Superior temporal gyrus (tissue), 1 donor: ENCODE data around the gene FGD5.

Experiments
- DNase-seq: peaks from one replicate; pipeline ENCODE4 v3.0.0-alpha.2; 2016; ENCODE audit errors: extremely low spot score

FGD5 gene, protein sequence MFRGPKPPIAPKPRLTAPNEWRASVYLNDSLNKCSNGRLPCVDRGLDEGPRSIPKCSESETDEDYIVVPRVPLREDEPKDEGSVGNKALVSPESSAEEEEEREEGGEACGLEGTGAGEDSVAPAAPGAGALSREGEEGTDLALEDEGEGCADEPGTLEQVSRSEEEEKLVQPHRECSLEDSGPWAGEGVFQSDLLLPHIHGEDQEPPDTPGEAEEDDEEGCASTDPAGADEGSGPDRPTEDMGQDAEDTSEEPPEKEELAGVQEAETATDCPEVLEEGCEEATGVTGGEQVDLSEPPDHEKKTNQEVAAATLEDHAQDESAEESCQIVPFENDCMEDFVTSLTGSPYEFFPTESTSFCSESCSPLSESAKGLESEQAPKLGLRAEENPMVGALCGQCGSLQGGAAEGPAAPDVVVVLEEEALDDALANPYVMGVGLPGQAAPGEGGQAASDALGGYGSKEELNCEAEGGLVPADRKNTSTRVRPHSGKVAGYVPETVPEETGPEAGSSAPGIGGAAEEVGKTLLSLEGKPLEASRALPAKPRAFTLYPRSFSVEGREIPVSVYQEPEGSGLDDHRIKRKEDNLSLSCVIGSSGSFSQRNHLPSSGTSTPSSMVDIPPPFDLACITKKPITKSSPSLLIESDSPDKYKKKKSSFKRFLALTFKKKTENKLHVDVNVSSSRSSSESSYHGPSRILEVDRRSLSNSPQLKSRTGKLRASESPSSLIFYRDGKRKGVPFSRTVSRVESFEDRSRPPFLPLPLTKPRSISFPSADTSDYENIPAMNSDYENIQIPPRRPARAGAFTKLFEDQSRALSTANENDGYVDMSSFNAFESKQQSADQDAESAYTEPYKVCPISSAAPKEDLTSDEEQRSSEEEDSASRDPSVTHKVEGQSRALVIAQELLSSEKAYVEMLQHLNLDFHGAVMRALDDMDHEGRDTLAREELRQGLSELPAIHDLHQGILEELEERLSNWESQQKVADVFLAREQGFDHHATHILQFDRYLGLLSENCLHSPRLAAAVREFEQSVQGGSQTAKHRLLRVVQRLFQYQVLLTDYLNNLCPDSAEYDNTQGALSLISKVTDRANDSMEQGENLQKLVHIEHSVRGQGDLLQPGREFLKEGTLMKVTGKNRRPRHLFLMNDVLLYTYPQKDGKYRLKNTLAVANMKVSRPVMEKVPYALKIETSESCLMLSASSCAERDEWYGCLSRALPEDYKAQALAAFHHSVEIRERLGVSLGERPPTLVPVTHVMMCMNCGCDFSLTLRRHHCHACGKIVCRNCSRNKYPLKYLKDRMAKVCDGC (N-terminal part only)

DNA sequence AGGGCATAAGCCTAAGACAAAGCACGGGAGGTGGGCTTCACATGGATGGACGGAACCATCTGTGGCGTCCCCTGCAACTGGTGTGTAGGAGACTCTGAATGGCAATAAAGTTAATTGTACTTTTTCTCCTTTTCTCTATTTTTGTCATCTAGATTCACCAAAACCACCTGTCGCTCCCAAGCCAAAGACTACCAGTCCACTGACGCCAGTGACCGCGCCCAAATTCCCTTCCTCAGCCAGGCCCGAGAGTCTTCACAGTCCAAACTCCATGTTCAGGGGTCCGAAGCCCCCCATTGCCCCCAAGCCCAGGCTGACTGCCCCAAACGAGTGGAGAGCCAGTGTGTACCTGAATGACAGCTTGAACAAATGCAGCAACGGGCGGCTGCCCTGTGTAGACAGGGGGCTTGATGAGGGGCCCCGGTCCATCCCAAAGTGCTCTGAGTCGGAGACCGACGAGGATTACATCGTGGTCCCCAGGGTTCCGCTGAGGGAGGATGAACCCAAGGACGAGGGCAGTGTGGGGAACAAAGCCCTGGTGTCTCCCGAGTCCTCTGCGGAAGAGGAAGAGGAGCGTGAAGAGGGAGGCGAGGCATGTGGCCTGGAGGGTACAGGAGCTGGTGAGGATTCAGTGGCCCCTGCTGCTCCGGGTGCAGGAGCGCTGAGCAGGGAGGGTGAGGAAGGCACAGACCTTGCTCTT is at the start of gene FGD5:
TSS of gene FGD5 (plus strand) at position 159 of the 697 bp plus-strand sequence. CDS start at position 269, 110 bp downstream.
- no peak for DNase-seq

DNA sequence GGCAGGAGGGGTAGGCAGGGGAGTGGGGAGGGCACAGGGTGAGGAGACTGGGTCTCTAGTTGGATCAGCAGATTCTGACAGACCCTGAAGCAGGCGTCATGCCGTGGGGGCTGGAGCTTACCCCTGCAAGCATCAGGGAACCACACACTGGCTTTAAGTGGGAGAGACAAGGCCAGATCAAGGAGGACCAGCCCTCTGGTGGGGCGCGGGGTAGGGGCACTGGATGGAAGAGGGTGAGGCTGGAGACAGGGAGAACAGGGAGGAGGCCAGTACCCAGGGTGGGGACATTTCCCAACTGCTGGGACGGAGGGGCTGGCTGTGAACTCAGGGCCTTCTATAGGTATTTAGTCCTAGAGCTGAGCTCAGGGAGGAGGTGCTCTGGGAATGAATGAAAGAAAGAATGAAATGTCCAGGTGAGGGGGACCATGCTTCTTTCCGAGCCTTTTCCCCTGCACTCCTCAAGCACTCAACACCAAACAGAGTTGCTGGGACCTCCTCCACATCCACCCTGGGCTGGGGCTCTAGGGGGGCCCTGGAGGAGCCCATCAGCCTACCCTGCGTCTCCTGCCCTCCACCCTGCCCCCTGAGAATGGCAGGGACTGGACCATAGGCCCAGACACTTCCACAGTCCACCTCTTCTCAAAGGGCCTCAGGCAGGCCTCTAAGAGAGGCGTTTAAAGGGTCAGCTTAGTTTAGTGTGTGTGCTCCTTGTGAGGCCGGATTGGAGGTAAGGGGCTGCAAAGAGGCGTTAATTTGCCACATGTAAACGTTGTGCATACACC is 49.0 kb upstream of the FGD5 start:
- no peak for DNase-seq

DNA sequence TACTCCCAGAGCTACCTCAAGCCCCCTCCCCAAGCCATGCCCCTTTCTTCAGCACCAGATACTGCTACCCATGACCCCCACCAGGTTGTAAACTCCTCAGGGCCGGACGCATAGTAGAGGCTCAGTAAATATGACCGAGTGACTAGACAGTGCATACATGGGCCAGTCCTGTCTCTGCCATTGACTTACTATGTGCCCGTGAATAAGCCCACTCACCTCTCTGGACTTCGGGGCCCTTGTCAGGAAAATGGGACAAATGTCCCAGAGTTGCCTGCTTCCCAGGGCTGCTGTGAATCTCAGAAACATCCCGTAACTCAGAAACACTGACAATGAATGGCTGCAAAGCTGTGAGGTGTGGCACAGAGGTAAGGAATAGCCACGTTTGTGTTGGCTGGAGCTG is 48.2 kb upstream of the FGD5 start:
- DNase-seq = no peak

DNA sequence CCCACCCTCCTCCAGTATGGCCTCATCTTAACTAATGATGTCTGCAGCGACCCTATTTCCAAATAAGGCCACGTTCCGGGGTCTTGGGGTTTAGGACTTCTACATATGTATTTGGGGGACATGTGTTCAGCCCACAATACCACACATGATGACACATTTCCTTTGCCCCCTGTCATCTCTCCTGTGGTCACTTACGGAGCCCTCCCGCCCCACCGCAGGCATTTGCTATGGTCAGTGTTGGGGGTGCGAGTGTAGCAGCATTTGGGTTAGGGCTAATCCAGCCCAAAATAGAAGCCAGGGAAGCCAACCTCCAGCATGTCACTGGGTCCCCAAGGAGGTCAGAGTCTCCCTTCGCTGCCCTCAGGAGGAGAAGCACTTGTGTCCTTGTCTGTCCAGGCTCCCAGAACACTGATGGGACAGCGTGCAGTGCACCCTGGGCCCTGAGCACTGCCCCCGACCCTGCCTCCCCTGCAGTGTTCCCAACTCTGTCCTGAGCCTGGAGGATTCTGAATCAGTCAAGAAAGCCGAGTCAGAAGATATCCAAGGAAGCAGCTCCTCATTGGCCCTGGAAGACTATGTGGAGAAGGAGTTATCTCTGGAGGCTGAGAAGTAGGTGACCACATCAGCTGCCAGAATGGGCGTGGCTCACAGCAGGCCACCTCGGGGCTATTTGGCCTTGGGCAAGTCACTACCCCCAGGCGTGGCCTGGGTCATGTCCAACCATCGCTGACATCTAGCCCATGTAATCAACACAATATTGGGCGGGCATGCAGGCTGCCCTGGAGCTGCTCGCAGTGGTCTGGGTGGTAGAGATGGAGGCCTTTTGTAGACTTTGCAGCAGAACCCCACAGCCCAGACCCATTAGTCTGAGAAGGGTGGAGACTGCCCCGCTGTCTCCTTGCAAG is 46.9 kb upstream of the FGD5 start:
- DNase-seq = no peak

DNA sequence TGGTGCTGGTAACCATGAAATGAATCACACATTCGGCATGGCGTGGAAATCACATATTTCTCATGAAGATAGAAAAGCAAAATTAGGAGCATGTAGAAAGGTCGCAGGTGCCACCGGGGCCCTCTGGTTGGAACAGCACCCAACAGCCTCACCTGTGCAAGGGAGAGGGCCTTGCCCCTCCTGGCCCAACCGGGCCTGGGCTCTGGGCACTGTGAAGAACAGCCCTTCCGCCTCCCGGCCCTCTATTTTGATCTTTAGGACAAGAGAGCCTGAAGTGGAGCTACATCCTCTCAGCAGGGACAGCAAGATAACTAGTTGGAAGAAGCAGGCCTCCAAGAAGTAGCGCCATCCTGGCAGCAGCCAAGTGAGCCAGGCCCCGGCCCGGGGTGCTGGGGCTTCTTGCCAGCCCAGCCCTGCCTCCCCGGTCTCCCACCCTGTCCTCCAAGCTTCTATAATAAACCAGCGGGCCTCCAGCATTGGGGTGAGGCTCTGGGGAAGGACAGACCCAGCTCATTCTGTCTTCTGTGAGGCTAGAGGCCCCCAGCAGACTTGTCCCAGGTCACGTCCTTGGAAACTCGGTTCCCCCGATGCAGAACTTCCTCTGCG is 46.1 kb upstream of the FGD5 start:
- no peak for DNase-seq

DNA sequence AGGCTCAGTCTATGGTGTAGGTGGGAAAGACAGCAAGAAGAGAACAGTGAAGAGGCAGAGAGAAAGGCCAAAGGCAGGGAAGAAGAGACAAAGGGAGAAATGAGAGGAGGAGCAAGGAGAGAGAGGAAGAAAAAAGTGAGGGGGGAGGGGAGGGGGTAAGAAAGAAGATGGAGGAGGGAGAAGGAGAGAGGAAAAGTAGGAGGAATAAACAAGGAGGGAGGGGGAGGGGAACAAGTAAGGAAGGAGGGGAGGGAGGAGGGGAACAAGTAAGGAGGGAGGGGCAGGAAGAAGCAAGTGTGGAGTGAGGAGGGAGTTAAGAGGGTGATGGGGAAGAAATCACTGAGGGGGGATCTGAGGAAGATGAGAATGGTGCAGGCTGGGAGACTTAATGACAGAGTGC is 45.5 kb upstream of the FGD5 start:
- no peak for DNase-seq

DNA sequence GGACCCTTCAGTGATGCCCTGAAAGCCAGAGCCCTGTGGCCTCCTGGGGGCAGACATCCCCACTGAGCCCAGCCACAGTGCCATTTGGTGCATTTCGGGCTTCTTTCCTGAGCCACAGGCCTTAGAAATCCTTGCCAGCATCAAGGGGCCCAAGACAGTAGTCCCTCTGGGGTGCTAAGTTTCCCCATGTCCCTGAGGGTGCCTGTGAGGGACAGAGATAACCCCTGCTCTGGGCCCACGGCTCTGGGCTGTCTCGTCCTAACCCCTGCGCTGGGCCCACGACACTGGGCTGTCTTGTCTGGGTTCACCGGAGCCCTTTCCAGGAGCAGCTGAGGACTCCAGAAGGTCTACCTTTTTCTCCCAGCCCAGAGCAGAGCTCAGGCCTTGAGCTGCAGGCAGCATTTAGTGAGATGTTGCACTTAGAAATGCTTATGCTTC is 45.1 kb upstream of the FGD5 start:
- no peak for DNase-seq

DNA sequence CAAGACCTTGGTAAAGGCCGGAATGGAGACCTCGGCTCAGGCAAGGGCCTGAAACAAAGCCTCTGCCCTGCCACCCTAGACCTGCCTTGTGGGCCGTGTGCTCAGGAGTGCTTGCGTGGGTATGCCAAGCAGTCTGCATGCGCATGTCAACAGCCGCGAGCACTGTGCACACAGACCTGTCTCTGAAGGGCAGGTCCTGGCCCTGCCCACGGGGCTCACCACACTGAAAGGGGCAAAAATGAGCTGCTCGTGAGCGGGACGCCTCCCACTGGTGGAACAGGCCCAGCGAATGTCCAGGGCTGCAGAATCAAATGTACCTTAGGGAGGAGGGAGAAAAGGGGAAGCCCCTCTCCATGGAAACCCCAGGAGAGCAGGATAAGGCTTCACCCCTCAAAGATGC is 44.3 kb upstream of the FGD5 start:
- DNase-seq = no peak

DNA sequence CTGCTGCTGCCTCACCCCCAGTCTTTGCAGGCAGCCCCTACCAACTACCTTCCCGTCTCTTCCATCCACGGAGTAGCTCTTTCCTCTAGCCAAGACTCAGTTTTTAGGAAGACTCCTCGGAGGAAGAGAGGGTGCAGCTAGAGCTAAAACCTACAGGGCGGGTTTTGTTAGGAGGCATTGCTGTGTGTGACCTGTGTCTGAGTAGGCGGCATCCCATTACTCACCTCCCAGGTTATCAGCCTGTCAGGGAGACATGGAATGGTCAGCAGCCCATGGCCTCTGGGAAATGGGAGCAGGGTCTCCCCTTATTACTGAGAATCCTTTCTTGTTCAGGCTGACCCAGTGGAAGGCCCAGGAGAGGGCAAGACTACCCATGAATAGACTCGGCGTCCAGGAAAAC is 43.8 kb upstream of the FGD5 start:
- no peak for DNase-seq

DNA sequence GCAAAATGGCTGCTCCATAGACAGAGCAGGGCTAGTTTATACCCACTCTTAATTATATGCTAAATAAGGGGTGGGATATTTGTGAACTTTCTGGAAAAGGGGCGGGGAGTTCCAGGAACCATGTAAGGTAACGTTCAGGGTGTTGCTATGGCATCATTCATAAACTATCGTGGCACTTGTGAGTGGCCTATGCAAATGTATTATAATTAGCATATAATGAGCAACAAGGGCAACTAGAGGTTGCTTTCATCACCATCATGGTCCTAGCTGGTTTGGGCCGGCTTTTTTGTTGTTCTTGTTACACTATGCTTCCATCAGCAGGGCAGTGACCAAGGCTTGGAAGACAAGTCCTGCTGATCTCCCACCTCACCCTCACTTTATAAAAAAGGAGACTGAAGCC is 43.2 kb upstream of the FGD5 start:
- no peak for DNase-seq

DNA sequence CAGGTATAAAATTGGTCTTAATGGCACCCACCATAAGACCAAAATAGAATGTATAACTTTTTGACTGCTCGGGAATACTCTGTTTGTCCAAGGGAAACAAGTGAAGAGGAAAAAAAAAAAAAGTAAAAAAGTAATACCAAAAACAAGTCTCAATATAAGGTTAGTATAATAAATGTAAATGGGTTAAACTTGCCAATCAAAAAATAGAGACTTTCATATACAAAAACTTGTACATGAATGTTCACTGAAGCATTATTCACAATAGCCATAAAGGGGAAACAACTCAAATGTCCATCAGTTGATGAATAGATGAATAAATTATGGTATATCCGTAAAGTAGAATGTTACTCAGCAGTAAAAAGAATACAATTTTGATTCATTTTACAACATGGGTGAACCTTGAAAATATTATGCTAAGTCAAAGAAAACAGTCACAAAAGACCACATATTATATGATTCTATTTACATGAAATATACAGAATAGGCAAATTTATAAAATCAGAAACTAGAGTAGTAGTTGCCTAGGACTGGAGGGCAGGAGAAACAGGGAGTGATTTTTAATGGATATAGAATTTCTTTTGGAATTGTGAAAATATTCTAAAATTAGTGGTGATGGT is 39.6 kb upstream of the FGD5 start:
- no peak for DNase-seq

DNA sequence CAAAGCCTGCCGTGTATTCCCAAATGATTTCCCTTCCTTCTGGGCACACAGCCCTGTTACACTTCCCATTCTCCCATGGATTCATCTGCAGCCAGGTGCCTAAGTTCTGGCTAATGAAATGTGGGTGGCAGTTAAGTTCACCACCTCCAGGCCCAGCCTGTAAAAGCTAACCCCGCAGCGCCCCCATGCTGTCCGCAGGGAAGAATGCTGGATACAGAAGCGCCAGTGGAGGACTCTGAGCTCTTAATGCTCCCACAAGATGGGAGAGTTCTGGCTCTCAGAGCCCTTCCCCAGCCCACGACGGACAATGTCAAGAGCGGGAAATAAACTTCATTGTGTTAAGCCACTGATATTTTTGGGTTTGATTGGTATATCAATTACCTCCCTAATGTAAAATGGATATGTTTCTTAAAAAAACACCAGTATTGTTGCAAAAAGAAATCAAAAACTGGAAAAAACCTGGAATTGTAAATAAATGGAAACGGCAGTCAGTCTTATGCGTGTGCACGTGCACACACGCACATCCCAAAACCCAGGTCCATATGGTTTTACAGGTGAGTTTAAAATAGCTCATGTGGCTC is 37.7 kb upstream of the FGD5 start:
- no peak for DNase-seq

DNA sequence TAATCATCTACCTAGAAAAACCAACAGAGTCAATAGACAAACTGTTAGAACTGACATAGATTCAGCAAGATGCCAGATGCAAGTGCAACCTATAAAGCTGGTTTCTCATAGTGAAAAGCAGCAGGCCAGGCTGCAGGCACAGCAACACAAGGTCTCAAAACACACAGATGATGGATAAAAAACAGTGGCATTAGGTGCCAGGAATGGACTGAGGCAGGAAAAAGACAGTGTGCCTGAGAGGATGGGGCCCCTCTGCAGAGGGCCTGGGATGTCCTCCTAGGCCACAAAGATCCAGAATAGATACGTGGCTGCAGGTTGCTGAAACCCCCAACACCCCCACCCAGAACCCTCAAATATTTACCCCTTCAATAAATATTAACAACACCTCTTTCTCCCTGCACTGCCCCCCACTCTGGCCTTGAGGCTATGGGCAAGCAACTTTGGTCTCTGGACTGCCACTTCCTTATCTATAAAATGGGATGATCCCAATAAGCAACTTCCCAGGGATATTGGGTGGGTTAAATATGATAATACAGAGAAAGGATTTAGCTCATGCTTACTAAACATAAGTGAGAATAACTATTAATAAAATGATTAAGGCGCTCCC is 35.2 kb upstream of the FGD5 start:
- DNase-seq = no peak

DNA sequence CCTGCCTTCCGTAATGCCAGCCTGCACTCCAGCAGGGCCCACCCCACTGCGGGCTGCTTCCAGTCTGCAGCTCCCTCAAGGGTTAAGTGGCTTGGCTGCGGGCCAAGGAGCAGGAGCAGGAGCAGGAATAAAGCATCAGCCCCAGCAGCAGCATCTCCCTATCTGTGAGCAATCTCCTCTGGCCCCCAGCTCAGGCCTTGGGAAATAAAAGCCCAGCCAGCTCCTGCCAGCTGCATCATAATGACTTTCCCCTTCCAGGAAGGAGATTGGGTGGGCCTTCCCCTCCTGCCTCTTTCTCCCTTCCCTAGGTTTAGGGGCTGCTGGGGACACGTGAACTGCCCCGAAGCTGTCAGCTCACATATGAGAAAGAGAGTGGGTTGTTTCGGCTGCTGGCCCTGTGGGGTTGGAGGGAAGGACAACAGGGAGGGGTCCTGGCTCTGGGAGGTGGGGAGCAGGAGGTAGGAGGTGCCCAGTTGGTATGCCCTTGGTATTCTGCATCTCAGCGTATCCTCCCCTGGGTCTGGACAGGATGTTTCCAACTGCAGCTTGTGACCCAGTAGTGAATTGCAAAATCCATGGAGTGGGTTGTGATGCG is 34.6 kb upstream of the FGD5 start:
- no peak for DNase-seq

DNA sequence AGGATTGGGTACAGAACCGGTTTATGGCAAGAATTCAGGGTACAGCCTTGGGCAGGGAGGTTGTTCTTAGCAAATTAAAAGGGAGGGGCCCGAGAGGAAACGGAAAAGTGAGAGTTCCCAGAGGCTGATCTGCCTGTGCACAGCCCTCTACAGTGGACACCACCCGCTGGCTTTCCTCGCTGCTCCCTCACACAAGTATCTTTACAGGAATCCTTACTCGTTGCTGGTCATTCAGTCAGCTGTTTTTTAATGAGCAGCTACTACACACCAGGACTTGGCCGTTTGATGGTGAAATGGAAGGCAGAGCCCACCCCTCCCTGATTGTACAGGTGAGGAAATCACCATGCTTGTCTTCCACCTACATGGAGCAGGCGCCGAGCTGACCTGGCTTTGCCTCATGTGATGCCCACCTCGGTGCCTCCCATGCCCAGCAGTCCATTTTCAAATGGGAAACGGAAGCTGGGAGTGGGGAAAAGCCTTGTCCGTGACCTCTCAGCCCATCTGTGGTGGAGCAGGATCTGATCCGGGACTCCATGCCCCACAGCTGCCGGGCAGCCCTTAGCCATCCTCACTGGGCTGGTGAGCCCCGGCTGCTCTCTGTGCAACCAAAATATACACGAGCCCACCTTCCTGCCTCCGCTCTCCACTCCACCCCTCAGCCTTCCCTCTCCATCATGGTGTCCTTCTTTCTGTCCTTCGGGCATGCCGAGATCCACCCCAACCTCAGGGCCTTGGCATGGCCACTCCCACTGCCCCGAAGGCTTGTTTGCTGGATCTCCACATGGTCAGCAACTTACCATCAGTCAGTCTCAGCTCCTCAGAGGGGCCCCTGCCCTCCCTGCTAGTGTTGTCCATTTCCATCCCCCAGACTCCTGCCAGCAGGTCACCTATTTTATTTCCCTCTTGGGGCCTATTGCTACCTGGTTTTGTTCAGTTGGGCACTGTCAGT is 33.3 kb upstream of the FGD5 start:
- no peak for DNase-seq

DNA sequence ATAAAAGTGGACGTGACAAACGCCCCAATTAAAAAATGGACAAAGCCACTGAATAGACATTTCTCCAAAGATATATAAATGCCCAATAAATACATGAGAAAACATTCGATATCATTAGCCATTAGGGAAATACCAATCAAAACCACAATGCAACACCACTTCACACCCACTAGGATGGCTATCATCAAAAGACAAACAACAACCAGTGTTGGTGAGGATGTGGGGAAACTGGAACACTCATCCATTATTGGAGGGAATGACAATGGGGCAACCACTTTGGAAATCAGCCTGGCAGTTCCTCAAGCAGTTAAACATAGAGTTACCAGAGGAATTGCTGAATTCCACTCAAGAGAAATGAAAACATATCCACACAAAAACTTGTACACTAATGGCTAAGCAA is 32.4 kb upstream of the FGD5 start:
- no peak for DNase-seq
